Osteoblast (primary cell): ENCODE results near the gene CMIP. TPM values are rescaled to one million over a fixed set of nuclear protein-coding genes. Genes with fewer than 3 reads are reported as not detected.

Experiments used
- DNase-seq: peaks from one replicate; pipeline ENCODE4 v3.0.0; 2011; ENCODE audit warnings: low spot score, mixed read lengths; ENCODE audit not compliant: insufficient read length; ENCODE audit errors: missing footprints
- H2AFZ ChIP-seq: 2 replicates; pipeline ENCODE4 v1.6.0; 2011; ENCODE audit warnings: mild to moderate bottlenecking, low read length
- H3K27ac ChIP-seq: 2 replicates; pipeline ENCODE4 v1.5.1; 2011; ENCODE audit warnings: mild to moderate bottlenecking, low read depth, low read length, moderate library complexity
- H3K27me3 ChIP-seq: 2 replicates; pipeline ENCODE4 v1.6.0; 2012; ENCODE audit warnings: mild to moderate bottlenecking, control low read depth, inconsistent platforms, low read length, moderate library complexity; ENCODE audit not compliant: insufficient read depth
- H3K36me3 ChIP-seq: 2 replicates; pipeline ENCODE4 v1.5.1; 2011; ENCODE audit warnings: mild to moderate bottlenecking, low read length, control low read depth, moderate library complexity; ENCODE audit not compliant: insufficient read depth
- H3K4me1 ChIP-seq: 2 replicates; pipeline ENCODE4 v1.5.1; 2011; ENCODE audit warnings: mild to moderate bottlenecking, low read length, control low read depth, moderate library complexity; ENCODE audit not compliant: insufficient read depth
- H3K4me2 ChIP-seq: 2 replicates; pipeline ENCODE4 v1.6.0; 2011; ENCODE audit warnings: mild to moderate bottlenecking, low read length; ENCODE audit not compliant: insufficient read depth
- H3K4me3 ChIP-seq: fragments of 200-600 bp; sonication (generic); 3 replicates; pipeline ENCODE4 v1.5.1; 2012; ENCODE audit warnings: mild to moderate bottlenecking, low read length, inconsistent platforms; ENCODE audit not compliant: insufficient read depth
- H3K79me2 ChIP-seq: 2 replicates; pipeline ENCODE4 v1.6.0; 2012; ENCODE audit warnings: mild to moderate bottlenecking, low read length, control low read depth, inconsistent platforms; ENCODE audit not compliant: insufficient read depth
- H3K9me3 ChIP-seq: 2 replicates; pipeline ENCODE4 v1.5.1; 2011; ENCODE audit warnings: low read depth, low read length, control low read depth
- H4K20me1 ChIP-seq: 2 replicates; pipeline ENCODE4 v1.6.0; 2012; ENCODE audit warnings: mild to moderate bottlenecking, low read length, control low read depth; ENCODE audit not compliant: insufficient read depth
- CTCF ChIP-seq: IDR thresholded peaks from 2 replicates; pipeline ENCODE4 v1.5.1; 2011; ENCODE audit warnings: mild to moderate bottlenecking, low read depth, low read length, moderate library complexity; ENCODE audit errors: extremely low read depth
- total RNA-seq: library from RNA; depleted of rRNA; stranded (reverse); fragments of >200 nt; gene quantifications from 2 replicates; pipeline ENCODE4 v1.2.3, GENCODE V29; 2012

CMIP gene
- total RNA-seq, 1 donor = 8.3 TPM

- Histone ChIP-seq H3K79me2 (no peaks in the 10 kb centered on the region), H3K27me3 (no peaks in the 10 kb centered on the region), H3K27ac (no peak overlapping the region), H2AFZ (no peak overlapping the region), H3K4me2 (no peak overlapping the region), H3K9me3 (no peaks in the 10 kb centered on the region), H4K20me1 (peaks cover 8% of the 10 kb centered on the region), H3K36me3 (peaks cover 16% of the 10 kb centered on the region), H3K4me1 (no peaks in the 10 kb centered on the region), H3K4me3 (no peak overlapping the region)
- no peak for TF ChIP-seq CTCF
- no peak for DNase-seq
Observed at GRCh38 chr16:81657781-81658180, 213.2 kb downstream of the CMIP start.

DNA sequence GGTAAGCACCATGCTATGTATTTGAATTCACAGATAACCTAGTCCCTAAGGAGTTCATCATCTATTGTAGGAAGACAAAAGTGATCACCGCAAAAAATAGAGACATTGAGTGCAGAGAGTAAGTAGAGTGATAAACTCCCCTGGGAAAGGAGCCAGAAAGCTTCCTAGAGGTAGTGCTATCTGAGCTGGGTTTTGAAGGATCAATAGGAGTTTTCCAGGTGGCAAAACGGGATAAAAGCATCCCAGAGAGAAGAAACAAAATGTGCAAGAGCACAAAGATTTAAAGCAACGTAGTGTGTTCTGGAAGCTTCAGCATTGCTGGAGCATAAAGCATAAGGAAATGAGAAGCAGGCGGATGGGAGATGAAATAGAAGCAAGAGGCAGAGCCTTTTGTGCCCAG lies 213.8 kb downstream of the CMIP start:
- Histone ChIP-seq H3K27me3 (no peaks in the 10 kb centered on the region), H3K4me1 (no peaks in the 10 kb centered on the region), H3K79me2 (no peaks in the 10 kb centered on the region), H3K9me3 (no peaks in the 10 kb centered on the region), H3K4me3 (no peak overlapping the region), H3K36me3 (peaks cover 16% of the 10 kb centered on the region), H3K4me2 (no peak overlapping the region), H2AFZ (no peak overlapping the region), H4K20me1 (peaks cover 8% of the 10 kb centered on the region), H3K27ac (no peak overlapping the region)
- no peak for DNase-seq
- no peak for TF ChIP-seq CTCF

DNA sequence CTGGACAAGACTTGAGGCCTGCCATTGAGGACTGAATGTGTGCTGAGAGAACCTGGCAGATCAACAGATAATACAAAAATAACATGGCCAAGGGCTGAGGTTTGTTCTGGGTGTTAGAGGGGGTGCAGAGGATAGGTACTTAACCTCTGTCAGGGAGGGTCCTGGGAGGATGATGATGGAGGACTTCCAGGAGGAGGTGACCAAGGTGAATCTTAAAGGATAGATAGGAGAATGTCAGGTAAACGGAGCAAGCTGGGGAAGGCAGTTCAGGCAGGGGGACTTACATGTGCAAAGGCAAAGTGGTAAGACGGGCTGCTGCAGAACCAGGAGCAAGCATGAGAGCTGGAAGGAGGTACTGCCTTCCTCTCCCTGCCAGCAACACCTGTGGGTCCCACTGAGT lies 214.6 kb downstream of the CMIP start:
- Histone ChIP-seq H3K27me3 (no peaks in the 10 kb centered on the region), H3K4me2 (no peak overlapping the region), H4K20me1 (peaks cover 8% of the 10 kb centered on the region), H3K36me3 (peaks cover 16% of the 10 kb centered on the region), H3K4me1 (no peaks in the 10 kb centered on the region), H3K9me3 (no peaks in the 10 kb centered on the region), H3K79me2 (no peaks in the 10 kb centered on the region), H3K27ac (no peak overlapping the region), H2AFZ (no peak overlapping the region), H3K4me3 (no peak overlapping the region)
- TF ChIP-seq CTCF = no peak
- no peak for DNase-seq

GRCh38 chr16:81661082-81661481 lies 216.5 kb downstream of the CMIP start:
- H3K27ac ChIP-seq = no peak overlapping the region
- no peak for DNase-seq
- H4K20me1 ChIP-seq = peaks cover 3% of the 10 kb centered on the region
- no peak overlapping the region for H3K4me2 ChIP-seq
- TF ChIP-seq CTCF = no peak
- H3K36me3 ChIP-seq = peaks cover 24% of the 10 kb centered on the region
- H3K4me1 ChIP-seq = no peaks in the 10 kb centered on the region
- no peak overlapping the region for H3K4me3 ChIP-seq
- H3K27me3 ChIP-seq = no peaks in the 10 kb centered on the region
- no peaks in the 10 kb centered on the region for H3K9me3 ChIP-seq
- no peak overlapping the region for H2AFZ ChIP-seq
- no peaks in the 10 kb centered on the region for H3K79me2 ChIP-seq
